GM12892 (cell line): Measurements from ENCODE around the gene PARG.

ENCODE experiments used
- DNase-seq: peaks from one replicate; pipeline ENCODE4 v3.0.0; 2011; ENCODE audit not compliant: insufficient read length
- FAIRE-seq: peaks from 2 replicates; lab custom pipeline; 2011; peaks lifted over from hg19 to GRCh38; lab: Jason Lieb, UNC
- POLR2A ChIP-seq: IDR thresholded peaks from 2 replicates; pipeline ENCODE4 v1.6.1; 2011; ENCODE audit warnings: low read depth, low read length, control low read depth
- POLR2AphosphoS5 ChIP-seq: IDR thresholded peaks from 2 replicates; pipeline ENCODE4 v1.6.1; 2011; ENCODE audit warnings: low read depth, low read length, control low read depth
- TAF1 ChIP-seq: IDR thresholded peaks from 2 replicates; pipeline ENCODE4 v1.6.1; 2011; ENCODE audit warnings: low read depth, mild to moderate bottlenecking, control low read depth, low read length, borderline replicate concordance

The PARG gene

GRCh38 chr10:49769692-49770091 lies 172.1 kb downstream of the PARG start:
- TF ChIP-seq POLR2A = no peak
- TF ChIP-seq POLR2AphosphoS5 = no peak
- TF ChIP-seq TAF1 = no peak
- FAIRE-seq (no peak), DNase-seq (no peak)

- FAIRE-seq (no peak), DNase-seq (no peak)
- TF ChIP-seq POLR2AphosphoS5 (no peak), TAF1 (no peak), POLR2A (no peak)
Measured at GRCh38 chr10:49768731-49769130, 173.1 kb downstream of the PARG start.

DNA sequence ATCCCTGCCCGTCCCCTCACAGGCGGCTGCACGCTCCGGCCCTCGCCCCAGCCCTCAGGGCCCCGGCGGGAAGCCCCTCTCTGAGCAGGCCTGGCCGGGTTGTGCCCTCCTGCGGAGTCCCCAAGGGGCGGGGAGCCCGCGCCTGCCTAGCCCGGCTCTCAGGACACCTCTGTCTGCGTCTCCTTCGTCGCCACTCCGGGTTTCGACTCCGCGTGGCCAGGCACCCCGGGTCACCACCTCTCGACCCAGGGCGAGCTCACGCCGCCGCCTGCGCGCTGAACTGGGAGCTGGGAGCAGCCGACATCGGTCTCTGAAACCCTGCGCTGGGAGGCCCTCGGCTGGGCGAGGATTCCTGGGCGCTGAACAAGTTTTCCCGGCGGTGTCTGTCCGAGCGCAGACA lies 173.5 kb downstream of the PARG start:
- TF ChIP-seq POLR2A (no peak), TAF1 (no peak), POLR2AphosphoS5 (no peak)
- FAIRE-seq (no peak), DNase-seq (no peak)
